DOHH2 (cell line): ENCODE measurements around the gene MED14.

Experiments
- H3F3A ChIP-seq: fragments of 200-600 bp; sonication (generic), shearing (Covaris generic); 2 replicates; pipeline ENCODE4 v1.6.0; 2016; ENCODE audit warnings: antibody characterized with exemption, mild to moderate bottlenecking; ENCODE audit not compliant: control insufficient read depth, insufficient read depth
- H3K27ac ChIP-seq: fragments of 200-600 bp; sonication (generic); 2 replicates; pipeline ENCODE4 v1.5.1; 2014; ENCODE audit warnings: low read depth, mild to moderate bottlenecking, low read length, moderate library complexity
- H3K27me3 ChIP-seq: fragments of 200-600 bp; sonication (generic); 2 replicates; pipeline ENCODE4 v1.6.1; 2014; ENCODE audit warnings: mild to moderate bottlenecking, low read length, mixed read lengths; ENCODE audit not compliant: control insufficient read depth
- H3K36me3 ChIP-seq: fragments of 200-600 bp; sonication (generic); 2 replicates; pipeline ENCODE4 v1.6.1; 2014; ENCODE audit warnings: mild to moderate bottlenecking, low read length, moderate library complexity, mixed read lengths; ENCODE audit not compliant: control insufficient read depth
- H3K4me1 ChIP-seq: fragments of 200-600 bp; sonication (generic); 2 replicates; pipeline ENCODE4 v1.6.1; 2014; ENCODE audit warnings: mild to moderate bottlenecking, low read length, mixed read lengths; ENCODE audit not compliant: control insufficient read depth
- H3K4me2 ChIP-seq: fragments of 200-600 bp; sonication (generic); 2 replicates; pipeline ENCODE4 v1.6.0; 2014; ENCODE audit warnings: mild to moderate bottlenecking, low read length, moderate library complexity
- H3K4me3 ChIP-seq: fragments of 200-600 bp; sonication (generic); 2 replicates; pipeline ENCODE4 v1.5.1; 2014; ENCODE audit warnings: mild to moderate bottlenecking, low read length, mixed read lengths
- H3K79me2 ChIP-seq: fragments of 200-600 bp; sonication (generic); 2 replicates; pipeline ENCODE4 v1.6.1; 2014; ENCODE audit warnings: mild to moderate bottlenecking, low read length, mixed read lengths; ENCODE audit not compliant: control insufficient read depth
- H3K9me2 ChIP-seq: fragments of 200-600 bp; sonication (generic); replicated peaks from 2 replicates; pipeline ENCODE4 v1.6.1; 2014; ENCODE audit warnings: mild to moderate bottlenecking, low read length, mixed read lengths; ENCODE audit not compliant: control insufficient read depth
- H3K9me3 ChIP-seq: fragments of 200-600 bp; sonication (generic); 2 replicates; pipeline ENCODE4 v1.6.1; 2014; ENCODE audit warnings: antibody characterized with exemption, low read length, mixed read lengths; ENCODE audit not compliant: control insufficient read depth, insufficient read depth
- H4K20me1 ChIP-seq: fragments of 200-600 bp; sonication (generic); 2 replicates; pipeline ENCODE4 v1.6.0; 2014; ENCODE audit warnings: low read depth, mild to moderate bottlenecking, antibody characterized with exemption, low read length, moderate library complexity; ENCODE audit not compliant: control insufficient read depth, insufficient read depth
- EZH2phosphoT487 ChIP-seq: fragments of 200-600 bp; sonication (generic); IDR thresholded peaks from 2 replicates; pipeline ENCODE4 v1.6.1; 2017; ENCODE audit warnings: borderline replicate concordance, mild to moderate bottlenecking, antibody characterized with exemption, low read length, moderate library complexity, mixed read lengths
- TF ChIP-seq, protein P1 (sequence below): fragments of 200-600 bp; sonication (generic); IDR thresholded peaks from one replicate; pipeline ENCODE4 v1.5.1; 2014; ENCODE audit warnings: antibody characterized with exemption, mild to moderate bottlenecking, low read depth, low read length; ENCODE audit not compliant: poor library complexity, severe bottlenecking

The MED14 gene

DNA sequence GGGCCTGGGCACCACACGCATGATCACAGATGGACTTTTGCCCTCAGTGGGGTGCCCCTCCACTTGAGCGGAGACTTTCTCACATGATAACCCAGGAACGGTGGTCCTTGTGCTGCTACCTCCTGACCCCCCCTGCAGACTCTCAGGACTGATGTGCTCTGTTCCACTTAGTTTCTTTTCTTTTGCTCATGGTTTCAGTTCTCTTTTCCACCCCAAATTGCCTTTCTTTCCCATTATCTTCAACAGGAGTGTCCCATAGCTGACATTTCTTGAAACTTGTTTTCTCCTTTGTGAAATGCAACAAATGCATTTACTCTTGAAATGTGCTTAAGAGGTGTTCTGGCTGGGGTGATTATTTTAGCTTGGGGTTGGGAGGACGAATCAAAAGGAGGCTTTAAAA, 103.1 kb downstream of the MED14 start:
- Histone ChIP-seq H3K9me3 (no peaks in the 10 kb centered on the region), H3F3A (no peaks in the 10 kb centered on the region), H3K4me3 (no peak overlapping the region), H4K20me1 (no peaks in the 10 kb centered on the region), H3K4me1 (peaks cover 7% of the 10 kb centered on the region; the same call in 1 of the 2 replicates), H3K36me3 (peaks cover 54% of the 10 kb centered on the region), H3K27ac (no peak overlapping the region), H3K79me2 (no peaks in the 10 kb centered on the region), H3K27me3 (no peaks in the 10 kb centered on the region), H3K4me2 (no peak overlapping the region), H3K9me2 (no peaks in the 10 kb centered on the region)
- TF ChIP-seq, protein P1, sequence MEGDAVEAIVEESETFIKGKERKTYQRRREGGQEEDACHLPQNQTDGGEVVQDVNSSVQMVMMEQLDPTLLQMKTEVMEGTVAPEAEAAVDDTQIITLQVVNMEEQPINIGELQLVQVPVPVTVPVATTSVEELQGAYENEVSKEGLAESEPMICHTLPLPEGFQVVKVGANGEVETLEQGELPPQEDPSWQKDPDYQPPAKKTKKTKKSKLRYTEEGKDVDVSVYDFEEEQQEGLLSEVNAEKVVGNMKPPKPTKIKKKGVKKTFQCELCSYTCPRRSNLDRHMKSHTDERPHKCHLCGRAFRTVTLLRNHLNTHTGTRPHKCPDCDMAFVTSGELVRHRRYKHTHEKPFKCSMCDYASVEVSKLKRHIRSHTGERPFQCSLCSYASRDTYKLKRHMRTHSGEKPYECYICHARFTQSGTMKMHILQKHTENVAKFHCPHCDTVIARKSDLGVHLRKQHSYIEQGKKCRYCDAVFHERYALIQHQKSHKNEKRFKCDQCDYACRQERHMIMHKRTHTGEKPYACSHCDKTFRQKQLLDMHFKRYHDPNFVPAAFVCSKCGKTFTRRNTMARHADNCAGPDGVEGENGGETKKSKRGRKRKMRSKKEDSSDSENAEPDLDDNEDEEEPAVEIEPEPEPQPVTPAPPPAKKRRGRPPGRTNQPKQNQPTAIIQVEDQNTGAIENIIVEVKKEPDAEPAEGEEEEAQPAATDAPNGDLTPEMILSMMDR = no peak
- no peak for TF ChIP-seq EZH2phosphoT487

GRCh38 chrX:40628506-40628905, 106.8 kb downstream of the MED14 start:
- TF ChIP-seq, protein P1 = no peak
- TF ChIP-seq EZH2phosphoT487 = no peak
- Histone ChIP-seq H3K9me2 (no peaks in the 10 kb centered on the region), H3K9me3 (no peaks in the 10 kb centered on the region), H4K20me1 (no peaks in the 10 kb centered on the region), H3K4me1 (peaks cover 7% of the 10 kb centered on the region; the same call in 1 of the 2 replicates), H3K4me3 (no peak overlapping the region), H3K79me2 (no peaks in the 10 kb centered on the region), H3K27me3 (no peaks in the 10 kb centered on the region), H3K27ac (no peak overlapping the region), H3K36me3 (peaks cover 20% of the 10 kb centered on the region), H3F3A (no peaks in the 10 kb centered on the region), H3K4me2 (no peak overlapping the region)

DNA sequence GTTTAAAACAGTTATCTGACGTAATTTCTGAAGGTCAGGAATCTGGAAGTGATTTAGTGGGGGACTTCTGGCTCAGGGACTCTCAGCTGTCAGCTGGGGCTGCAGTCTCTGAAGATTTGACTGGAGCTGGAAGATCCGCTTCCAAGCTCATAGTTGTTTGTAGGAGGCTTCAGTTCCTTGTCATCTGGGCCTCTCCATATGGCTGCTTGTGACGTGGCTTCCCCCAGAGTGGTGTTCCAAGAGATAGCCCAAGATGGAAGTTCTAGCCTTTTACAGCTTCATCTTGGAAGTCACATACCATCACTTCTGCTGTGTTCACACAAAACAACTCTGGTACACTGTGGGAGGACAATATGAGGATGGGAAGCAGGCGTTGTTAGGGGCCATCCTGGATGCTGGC, 110.0 kb downstream of the MED14 start:
- H3K79me2 ChIP-seq = no peaks in the 10 kb centered on the region
- no peaks in the 10 kb centered on the region for H3K9me2 ChIP-seq
- H3K4me3 ChIP-seq = no peak overlapping the region
- peaks cover 5% of the 10 kb centered on the region for H3K36me3 ChIP-seq
- H3F3A ChIP-seq = no peaks in the 10 kb centered on the region
- H3K9me3 ChIP-seq = no peaks in the 10 kb centered on the region
- no peak overlapping the region for H3K4me2 ChIP-seq
- TF ChIP-seq, protein P1 = no peak
- TF ChIP-seq EZH2phosphoT487 = no peak
- H3K27me3 ChIP-seq = no peaks in the 10 kb centered on the region
- no peak overlapping the region for H3K27ac ChIP-seq
- no peaks in the 10 kb centered on the region for H4K20me1 ChIP-seq
- no peaks in the 10 kb centered on the region for H3K4me1 ChIP-seq

DNA sequence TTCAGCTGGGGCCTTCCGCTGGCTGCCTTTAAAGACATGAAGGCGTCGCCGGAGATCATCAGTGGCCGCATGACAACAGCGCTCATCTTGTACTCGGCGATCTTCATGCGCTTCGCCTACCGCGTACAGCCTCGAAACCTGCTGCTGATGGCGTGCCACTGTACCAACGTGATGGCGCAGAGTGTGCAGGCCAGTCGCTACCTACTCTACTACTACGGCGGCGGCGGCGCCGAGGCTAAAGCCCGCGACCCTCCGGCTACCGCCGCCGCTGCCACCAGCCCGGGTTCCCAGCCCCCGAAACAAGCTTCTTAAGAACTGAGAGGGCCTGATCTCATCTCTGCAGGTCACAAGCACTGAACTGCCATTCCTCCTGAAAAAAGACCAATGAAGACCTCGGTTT, 111.7 kb downstream of the MED14 start:
- no peak for TF ChIP-seq EZH2phosphoT487
- TF ChIP-seq, protein P1 = no peak
- Histone ChIP-seq H3F3A (no peaks in the 10 kb centered on the region), H3K4me2 (no peak overlapping the region), H4K20me1 (no peaks in the 10 kb centered on the region), H3K27ac (no peak overlapping the region), H3K27me3 (no peaks in the 10 kb centered on the region), H3K79me2 (no peaks in the 10 kb centered on the region), H3K4me3 (no peak overlapping the region), H3K4me1 (no peaks in the 10 kb centered on the region), H3K36me3 (no peaks in the 10 kb centered on the region; the same call in 1 of the 2 replicates), H3K9me3 (no peaks in the 10 kb centered on the region), H3K9me2 (no peaks in the 10 kb centered on the region)
